Fibroblast of lung (primary cell): ENCODE data around the gene KLF15. TPM values are rescaled to one million over a fixed set of nuclear protein-coding genes. Genes with fewer than 3 reads are reported as not detected.

Experiments
- DNase-seq, 2 donors: peaks; one replicate each; pipeline versions ENCODE4 v3.0.0 to v3.0.0-alpha.2; 2010; ENCODE audit warnings: low read depth in 2 of 2
- H2AFZ ChIP-seq: 2 replicates; pipeline ENCODE4 v1.5.1; 2012; ENCODE audit warnings: low read length, control low read depth, inconsistent platforms
- H3K27ac ChIP-seq: 2 replicates; pipeline ENCODE4 v1.5.1; 2011; ENCODE audit warnings: low read length, control low read depth; ENCODE audit not compliant: insufficient read depth
- H3K27me3 ChIP-seq: 2 replicates; pipeline ENCODE4 v1.5.1; 2011; ENCODE audit warnings: mild to moderate bottlenecking, low read length; ENCODE audit not compliant: control insufficient read depth, insufficient read depth
- H3K36me3 ChIP-seq: 2 replicates; pipeline ENCODE4 v1.5.1; 2011; ENCODE audit warnings: low read length; ENCODE audit not compliant: control insufficient read depth, insufficient read depth
- H3K4me1 ChIP-seq: 2 replicates; pipeline ENCODE4 v1.5.1; 2011; ENCODE audit warnings: low read length; ENCODE audit not compliant: control insufficient read depth, insufficient read depth; ENCODE audit errors: extremely low read depth
- H3K4me2 ChIP-seq: 2 replicates; pipeline ENCODE4 v1.5.1; 2011; ENCODE audit warnings: low read length, control low read depth; ENCODE audit not compliant: insufficient read depth; ENCODE audit errors: extremely low read depth
- H3K4me3 ChIP-seq, 4 experiments: fragments of 200-600 bp in 1 of 4; sonication (generic) in 1 of 4; replicated peaks in 1 of 4; 2 replicates each; pipeline ENCODE4 v1.5.1; 2011 to 2016; ENCODE audit warnings: low read length in 4 of 4, low read depth in 3 of 4, mild to moderate bottlenecking in 3 of 4, control low read depth in 2 of 4, inconsistent platforms in 1 of 4, mixed read lengths in 1 of 4; ENCODE audit not compliant: insufficient read depth in 1 of 4; ENCODE audit errors: control extremely low read depth in 1 of 4
- H3K79me2 ChIP-seq: 2 replicates; pipeline ENCODE4 v1.5.1; 2012; ENCODE audit warnings: mild to moderate bottlenecking, low read length, inconsistent platforms; ENCODE audit not compliant: control insufficient read depth, insufficient read depth
- H3K9ac ChIP-seq: 2 replicates; pipeline ENCODE4 v1.5.1; 2011; ENCODE audit warnings: mild to moderate bottlenecking, low read length, control low read depth; ENCODE audit not compliant: insufficient read depth
- H3K9me3 ChIP-seq: 2 replicates; pipeline ENCODE4 v1.5.1; 2012; ENCODE audit warnings: low read depth, low read length; ENCODE audit not compliant: control insufficient read depth, insufficient read depth
- H4K20me1 ChIP-seq: 2 replicates; pipeline ENCODE4 v1.5.1; 2011; ENCODE audit warnings: low read length; ENCODE audit not compliant: control insufficient read depth, insufficient read depth; ENCODE audit errors: extremely low read depth
- CTCF ChIP-seq, 2 donors: IDR thresholded peaks in 1 of 2; conservative IDR thresholded peaks in 1 of 2; 1 replicate in 1 of 2; 2 replicates in 1 of 2; pipeline ENCODE4 v1.5.1; 2011 to 2012; ENCODE audit warnings: low read length in 2 of 2, control low read depth in 1 of 2, inconsistent platforms in 1 of 2, low read depth in 1 of 2, mild to moderate bottlenecking in 1 of 2
- EZH2 ChIP-seq: IDR thresholded peaks from 2 replicates; pipeline ENCODE4 v1.5.1; 2012; ENCODE audit warnings: low read length, control low read depth, mild to moderate bottlenecking; ENCODE audit errors: missing control alignments
- polyA plus RNA-seq, 2 donors: library from polyadenylated mRNA; depleted of rRNA in 1 of 2; stranded (reverse) in 1 of 2; unstranded in 1 of 2; fragments of >200 nt; gene quantifications; 2 replicates each; pipeline ENCODE4 v1.2.1, GENCODE V29; 2011 to 2012; ENCODE audit warnings: missing spikeins in 1 of 2
- total RNA-seq: library from RNA; depleted of rRNA; stranded (reverse); fragments of >200 nt; gene quantifications from 2 replicates; pipeline ENCODE4 v1.2.1, GENCODE V29; 2014

The KLF15 gene
- total and polyA plus RNA-seq, 2 donors (not counting 1 experiment from before 2014, with no cell fraction given): 0.15 to 4.1 TPM

GRCh38 chr3:126394977-126395321 lies 37.7 kb upstream of the KLF15 start:
- no peak for TF ChIP-seq CTCF (conservative IDR thresholded peaks at IDR 0.05 in 1 of 2, IDR thresholded peaks at IDR 0.05 in 1 of 2; ENCODE audit: low read depth in 1 of 2, low read length in 2 of 2)
- TF ChIP-seq EZH2: no peak
- no peak for DNase-seq
- Histone ChIP-seq H3K79me2 (no peaks in the 10 kb centered on the region), H3K36me3 (no peaks in the 10 kb centered on the region), H3K4me1 (no peaks in the 10 kb centered on the region), H4K20me1 (no peaks in the 10 kb centered on the region), H3K9ac (no peak overlapping the region), H3K9me3 (no peaks in the 10 kb centered on the region), H2AFZ (no peak overlapping the region), H3K27ac (no peak overlapping the region), H3K27me3 (peaks cover 16% of the 10 kb centered on the region), H3K4me2 (no peak overlapping the region), H3K4me3 (no peak overlapping the region)

- no peak within 1 kb of the TSS for H2AFZ ChIP-seq
- H4K20me1 ChIP-seq: no peaks in the 10 kb centered on the region
- H3K27ac ChIP-seq: no peak within 1 kb of the TSS
- DNase-seq: peak; percentile 32 to 48
- no peak within 1 kb of the TSS for H3K4me3 ChIP-seq
- no peaks in the 10 kb centered on the region for H3K9me3 ChIP-seq
- H3K36me3 ChIP-seq: no peaks in the 10 kb centered on the region
- peaks cover 16% of the 10 kb centered on the region for H3K27me3 ChIP-seq
- H3K79me2 ChIP-seq: no peaks in the 10 kb centered on the region
- TF ChIP-seq CTCF (conservative IDR thresholded peaks at IDR 0.05 in 1 of 2, IDR thresholded peaks at IDR 0.05 in 1 of 2; ENCODE audit: low read depth in 1 of 2, low read length in 2 of 2): no peak
- TF ChIP-seq EZH2: no peak
- H3K9ac ChIP-seq: no peak within 1 kb of the TSS
- H3K4me2 ChIP-seq: peak within 1 kb of the TSS; percentile 13
- H3K4me1 ChIP-seq: no peaks in the 10 kb centered on the region
Observed at GRCh38 chr3:126394179-126394976, 37.2 kb upstream of the KLF15 start, which contains the start of gene CFAP100. Gene CFAP100 (plus strand): TSS chr3:126394909. CDS start chr3:126396001, 1,092 bp downstream.

- no peaks in the 10 kb centered on the region for H3K4me1 ChIP-seq
- H3K27ac ChIP-seq: no peak overlapping the region
- H4K20me1 ChIP-seq: no peaks in the 10 kb centered on the region
- no peak overlapping the region for H3K9ac ChIP-seq
- TF ChIP-seq EZH2 (no peak), CTCF (conservative IDR thresholded peaks at IDR 0.05 in 1 of 2, IDR thresholded peaks at IDR 0.05 in 1 of 2; ENCODE audit: low read depth in 1 of 2, low read length in 2 of 2) (no peak)
- H3K79me2 ChIP-seq: no peaks in the 10 kb centered on the region
- DNase-seq: no peak
- H3K9me3 ChIP-seq: no peaks in the 10 kb centered on the region
- no peak overlapping the region for H3K4me2 ChIP-seq
- peaks cover 16% of the 10 kb centered on the region for H3K27me3 ChIP-seq
- no peaks in the 10 kb centered on the region for H3K36me3 ChIP-seq
- H2AFZ ChIP-seq: no peak overlapping the region
- no peak overlapping the region for H3K4me3 ChIP-seq
Observed at GRCh38 chr3:126393563-126393962, 36.4 kb upstream of the KLF15 start.
